IMR-90 (cell line): Measurements from ENCODE around the gene LCNL1.

Experiments used
- CEBPB ChIP-seq: IDR thresholded peaks from 2 replicates; pipeline ENCODE4 v1.6.1; 2012; ENCODE audit warnings: low read depth, low read length, improper control_type of control experiment
- CTCF ChIP-seq: conservative IDR thresholded peaks from 2 replicates; pipeline ENCODE4 v1.5.1; 2012; ENCODE audit warnings: mild to moderate bottlenecking, low read depth, low read length, improper control_type of control experiment
- FOS ChIP-seq: fragments of 150-350 bp; IDR thresholded peaks from 2 replicates; pipeline ENCODE4 v1.6.1; 2016; ENCODE audit warnings: low read depth, low read length
- MAZ ChIP-seq: IDR thresholded peaks from 2 replicates; pipeline ENCODE4 v1.6.1; 2012; ENCODE audit warnings: low read depth, mild to moderate bottlenecking, low read length, improper control_type of control experiment, moderate library complexity, borderline replicate concordance
- MXI1 ChIP-seq: IDR thresholded peaks from 2 replicates; pipeline ENCODE4 v1.6.1; 2012; ENCODE audit warnings: low read depth, mild to moderate bottlenecking, low read length, moderate library complexity, borderline replicate concordance
- POLR2A ChIP-seq: IDR thresholded peaks from 2 replicates; pipeline ENCODE4 v1.6.1; 2012; ENCODE audit warnings: mild to moderate bottlenecking, low read depth, low read length
- RAD21 ChIP-seq: IDR thresholded peaks from 2 replicates; pipeline ENCODE4 v1.6.1; 2012; ENCODE audit warnings: low read length, improper control_type of control experiment

- TF ChIP-seq MXI1 (no peak), POLR2A (no peak), CTCF (no peak), MAZ (no peak), FOS (no peak), RAD21 (no peak), CEBPB (no peak)
Observed at GRCh38 chr9:136997830-136998234, 15.0 kb downstream of the LCNL1 start.
